NCI-H187 (cell line): ENCODE results near the gene ANGEL2.
"Not testable (repeated sequence)": the region's sequence is repeated elsewhere in the genome, so short reads cannot be mapped to it uniquely, and the experiment has no call there.

Experiments
- DNase-seq, 2 experiments: peaks; one replicate each; lab custom pipeline; 2025; lab: John Stamatoyannopoulos, UW

The ANGEL2 gene

DNA sequence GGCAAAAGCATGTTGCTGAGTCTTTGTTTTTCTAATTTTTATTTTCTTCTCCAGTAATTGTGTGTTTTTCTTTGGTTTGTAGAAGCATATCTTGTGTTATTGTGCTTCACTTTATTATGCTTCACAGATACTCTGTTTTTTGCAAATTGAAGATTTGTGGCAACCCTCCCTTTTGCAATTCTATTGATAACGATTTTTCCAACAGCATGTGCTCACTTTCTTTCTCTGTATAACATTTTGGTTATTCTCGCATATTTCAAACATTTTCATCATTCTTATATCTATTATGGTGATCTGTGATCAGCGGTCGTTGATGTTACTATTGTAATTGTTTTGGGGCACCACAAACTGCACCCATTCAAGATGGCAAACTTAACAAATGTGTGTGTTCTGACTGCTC, 3.8 kb upstream of the ANGEL2 start:
- no peak for DNase-seq

GRCh38 chr1:213017447-213018273, 2.0 kb upstream of the ANGEL2 start:
- no peak for DNase-seq

DNA sequence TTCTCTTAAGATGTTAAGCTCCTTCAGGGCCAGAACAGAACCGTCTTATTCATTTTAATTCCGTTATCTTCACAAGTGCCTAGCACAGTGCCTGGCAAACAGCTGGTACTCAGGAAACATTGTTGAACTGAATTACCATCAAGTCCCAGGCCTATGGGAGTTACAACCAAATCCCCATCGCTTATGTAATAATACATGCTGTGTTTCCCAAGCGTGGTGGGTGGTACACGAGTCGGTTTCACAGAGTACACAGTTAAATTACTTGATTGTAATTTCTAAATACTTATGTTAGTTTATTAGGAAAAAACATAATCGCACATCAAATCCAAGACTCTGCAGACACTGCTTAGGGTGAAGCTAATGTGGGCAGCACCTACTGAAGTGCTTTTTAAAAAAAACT, 1.0 kb downstream of the ANGEL2 start:
- no peak for DNase-seq

DNA sequence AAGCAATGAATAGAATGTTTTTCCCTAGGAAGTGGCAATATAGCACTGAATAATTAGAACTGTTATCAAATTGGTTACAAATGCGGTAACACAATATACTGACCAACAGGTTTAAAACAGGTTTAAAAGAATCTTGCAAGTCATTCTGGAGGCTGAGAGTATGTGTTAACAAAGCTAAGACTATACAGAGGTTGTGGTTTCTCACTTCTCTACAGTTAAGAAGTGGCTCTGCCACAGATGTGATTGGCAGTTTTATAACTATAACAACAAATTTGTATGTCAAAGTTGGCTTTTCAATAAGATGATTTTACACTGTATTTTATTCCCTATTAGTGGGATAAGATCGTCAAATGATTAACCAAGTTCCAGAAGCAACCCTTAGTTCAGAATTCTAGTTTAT, 7.1 kb downstream of the ANGEL2 start:
- DNase-seq, result no peak

DNA sequence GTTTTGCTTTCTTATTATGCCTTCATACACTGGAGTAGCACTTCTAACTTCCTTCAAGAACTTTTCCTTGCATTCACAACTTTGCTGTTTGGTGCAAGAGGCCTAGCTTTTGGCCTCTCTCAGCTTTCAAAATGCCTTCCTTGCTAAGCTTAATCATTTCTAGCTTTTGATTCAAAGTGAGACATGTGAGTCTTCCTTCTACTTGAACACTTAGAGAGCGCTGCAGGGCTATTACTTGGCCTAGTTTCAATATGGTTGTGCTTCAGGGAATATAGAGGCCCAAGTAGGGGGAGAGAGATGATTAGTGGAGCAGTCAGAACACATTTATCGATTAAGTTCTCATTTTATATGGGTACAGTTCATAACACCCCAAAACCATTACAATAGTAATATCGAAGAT, 12.4 kb downstream of the ANGEL2 start:
- DNase-seq, result no peak

DNA sequence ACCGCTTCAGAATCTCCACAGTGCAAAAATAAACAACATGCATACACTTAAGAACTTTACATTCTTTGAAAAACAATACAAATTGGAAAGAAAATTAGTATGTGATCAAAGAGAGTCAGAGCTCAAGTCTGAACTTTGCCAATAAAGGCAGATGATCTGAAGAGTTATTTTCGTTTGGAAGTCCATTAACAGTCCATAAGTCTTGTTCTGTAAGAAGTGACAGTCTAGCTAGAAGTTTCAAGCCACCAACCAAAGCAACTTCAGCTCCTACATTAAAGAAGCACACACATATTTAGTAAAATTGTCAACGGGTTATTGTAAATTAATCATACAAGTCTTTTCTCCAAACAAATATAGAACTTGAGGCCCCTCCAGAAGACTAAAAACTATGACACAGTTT, 20.7 kb downstream of the ANGEL2 start:
- DNase-seq, result no peak

DNA sequence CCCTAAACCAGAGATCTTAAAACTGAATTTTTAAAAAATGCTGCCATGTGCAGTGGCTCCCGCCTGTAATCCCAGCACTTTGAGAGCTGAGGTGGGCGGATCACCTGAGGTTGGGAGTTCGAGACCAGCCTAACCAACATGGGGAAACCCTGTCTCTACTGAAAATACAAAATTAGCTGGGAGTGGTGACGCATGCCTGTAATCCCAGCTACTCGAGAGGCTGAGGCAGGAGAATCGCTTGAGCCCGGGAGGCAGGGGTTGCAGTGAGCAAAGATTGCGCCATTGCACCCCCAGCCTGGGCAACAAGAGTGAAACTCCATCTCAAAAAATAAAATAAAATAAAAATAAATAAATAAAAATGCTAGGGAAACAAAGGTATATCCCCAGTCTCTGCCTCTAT, 21.7 kb downstream of the ANGEL2 start:
- not testable (repeated sequence) for DNase-seq

DNA sequence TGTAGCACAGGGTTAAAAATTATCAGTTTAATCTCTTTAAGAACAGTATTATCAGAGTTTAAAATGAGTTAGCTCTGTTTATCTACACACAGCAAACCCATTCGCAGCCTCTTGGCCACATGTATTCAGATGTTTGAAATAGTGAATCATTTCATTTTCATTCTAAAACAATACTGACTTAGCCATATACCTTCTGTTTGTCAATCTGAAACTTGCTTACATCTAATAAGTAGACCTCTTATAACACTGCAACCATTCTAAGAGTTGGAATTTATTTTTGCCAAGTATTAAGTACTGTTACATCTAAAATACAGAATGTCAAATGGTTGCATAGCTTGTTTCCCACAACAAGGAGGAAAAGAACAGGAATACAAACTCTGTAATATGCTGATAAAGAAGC, 25.4 kb downstream of the ANGEL2 start:
- no peak for DNase-seq

DNA sequence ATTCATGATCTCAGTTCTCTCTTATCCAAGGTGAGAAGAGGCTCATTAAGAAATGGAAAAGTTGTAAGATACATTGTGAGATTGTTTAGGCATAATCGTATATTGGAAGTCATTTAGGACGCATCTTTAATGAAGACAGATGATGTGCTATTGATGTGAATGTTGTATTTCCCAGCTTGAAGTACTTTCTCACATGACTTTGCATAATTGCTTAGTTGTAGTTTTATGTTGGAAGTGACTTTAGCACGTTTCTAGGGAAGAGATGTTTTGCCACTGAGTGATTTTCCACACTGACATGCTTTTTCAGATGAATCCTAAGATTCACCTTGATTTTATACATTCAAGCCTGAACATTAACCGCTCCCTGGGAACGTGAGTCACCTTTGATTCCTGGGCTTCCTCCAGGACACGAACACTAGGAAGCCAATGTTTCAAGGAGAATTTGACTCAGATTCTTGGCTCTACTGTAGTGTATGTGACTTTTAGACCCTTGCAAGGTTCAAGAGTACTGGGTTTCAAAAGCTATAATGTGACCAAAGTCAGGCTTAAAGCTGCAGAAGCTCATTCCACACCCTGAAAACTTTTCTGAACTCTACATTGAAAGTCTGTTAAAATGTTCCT, 27.9 kb downstream of the ANGEL2 start:
- DNase-seq, result no peak

DNA sequence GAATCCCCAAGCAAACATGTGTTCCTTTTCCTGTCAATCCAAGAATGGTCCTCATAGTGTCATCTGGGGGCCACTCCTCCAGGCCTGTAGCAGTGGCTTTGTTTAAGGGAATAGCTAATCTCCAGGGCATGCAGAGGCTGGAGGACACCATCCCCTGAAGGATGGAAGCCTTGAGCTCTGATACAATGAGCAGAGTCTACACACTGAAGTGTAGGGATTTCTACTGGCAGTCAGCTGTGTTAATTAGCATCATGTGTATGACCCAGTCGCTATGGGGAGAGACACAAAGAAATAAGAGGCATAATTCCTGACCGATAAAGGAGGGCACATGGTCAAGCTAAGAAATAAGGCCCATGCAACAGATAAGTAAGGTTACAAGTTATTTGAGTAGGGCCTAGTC, 29.1 kb downstream of the ANGEL2 start:
- DNase-seq, result no peak

GRCh38 chr1:212984522-212985291, 31.0 kb downstream of the ANGEL2 start:
- no peak for DNase-seq

- DNase-seq, result no peak
Observed at GRCh38 chr1:212983482-212983881, 32.2 kb downstream of the ANGEL2 start.

DNA sequence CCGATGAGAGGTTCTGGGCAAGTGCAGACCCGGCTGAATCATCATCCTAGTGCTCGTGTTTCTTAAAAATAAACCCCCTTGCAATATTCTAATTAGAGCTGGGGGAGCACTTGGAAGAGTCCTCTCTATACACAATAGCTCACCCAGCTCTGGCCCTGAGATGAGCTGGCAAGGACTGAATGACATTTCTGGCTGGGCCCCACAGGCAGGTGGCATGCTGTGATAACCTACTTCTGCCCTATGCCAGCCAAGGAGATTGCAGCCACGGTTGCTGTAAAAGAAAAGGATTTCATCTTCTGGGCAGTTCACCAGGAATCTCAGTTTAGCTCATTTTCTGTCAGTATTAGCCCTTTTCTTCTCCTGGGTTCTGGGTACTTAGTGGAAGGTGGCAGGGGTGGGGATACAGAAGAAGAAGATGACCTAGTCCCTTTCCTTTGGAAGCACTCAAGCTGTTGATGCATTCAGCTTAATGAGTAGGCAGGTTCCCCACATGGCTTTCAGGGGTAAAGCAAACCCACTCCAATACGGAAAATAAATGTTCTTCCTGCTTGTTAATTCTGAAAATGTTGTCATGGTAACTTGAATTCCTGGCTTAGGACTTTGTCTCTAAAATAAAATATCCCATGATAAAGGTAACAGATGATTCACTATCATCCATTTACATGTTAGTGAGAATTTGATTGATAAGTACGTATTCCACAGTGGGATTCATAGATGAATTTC, 33.1 kb downstream of the ANGEL2 start:
- DNase-seq, result no peak

GRCh38 chr1:212981571-212982328, 33.9 kb downstream of the ANGEL2 start:
- DNase-seq, result no peak

DNA sequence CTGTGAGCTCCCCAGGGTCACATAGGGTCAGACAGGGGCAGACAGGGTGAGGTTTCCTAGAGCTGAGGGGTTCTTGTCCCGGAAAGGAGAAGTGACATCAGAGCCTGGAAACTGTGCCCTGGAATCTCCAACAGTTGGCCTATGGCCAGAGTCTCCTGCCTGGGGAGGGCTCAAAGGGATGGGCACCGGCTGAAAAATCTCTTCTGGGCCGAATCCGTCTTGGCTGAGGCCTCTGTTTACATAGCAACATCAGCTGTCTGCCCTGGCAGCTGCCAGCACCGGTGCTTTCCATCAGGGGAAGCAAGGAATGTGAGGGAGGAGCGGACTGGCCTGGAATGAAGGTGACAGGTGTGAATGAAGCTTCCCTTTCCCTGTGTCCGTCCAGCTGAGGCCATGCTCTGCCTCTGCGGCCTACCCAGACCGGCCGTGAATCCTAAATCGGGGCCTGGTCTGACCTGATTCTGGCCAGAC, 34.6 kb downstream of the ANGEL2 start:
- no peak for DNase-seq

- no peak for DNase-seq
Observed at GRCh38 chr1:212980123-212980785, 35.4 kb downstream of the ANGEL2 start.

- no peak for DNase-seq
Observed at GRCh38 chr1:212979340-212980122, 36.1 kb downstream of the ANGEL2 start.

DNA sequence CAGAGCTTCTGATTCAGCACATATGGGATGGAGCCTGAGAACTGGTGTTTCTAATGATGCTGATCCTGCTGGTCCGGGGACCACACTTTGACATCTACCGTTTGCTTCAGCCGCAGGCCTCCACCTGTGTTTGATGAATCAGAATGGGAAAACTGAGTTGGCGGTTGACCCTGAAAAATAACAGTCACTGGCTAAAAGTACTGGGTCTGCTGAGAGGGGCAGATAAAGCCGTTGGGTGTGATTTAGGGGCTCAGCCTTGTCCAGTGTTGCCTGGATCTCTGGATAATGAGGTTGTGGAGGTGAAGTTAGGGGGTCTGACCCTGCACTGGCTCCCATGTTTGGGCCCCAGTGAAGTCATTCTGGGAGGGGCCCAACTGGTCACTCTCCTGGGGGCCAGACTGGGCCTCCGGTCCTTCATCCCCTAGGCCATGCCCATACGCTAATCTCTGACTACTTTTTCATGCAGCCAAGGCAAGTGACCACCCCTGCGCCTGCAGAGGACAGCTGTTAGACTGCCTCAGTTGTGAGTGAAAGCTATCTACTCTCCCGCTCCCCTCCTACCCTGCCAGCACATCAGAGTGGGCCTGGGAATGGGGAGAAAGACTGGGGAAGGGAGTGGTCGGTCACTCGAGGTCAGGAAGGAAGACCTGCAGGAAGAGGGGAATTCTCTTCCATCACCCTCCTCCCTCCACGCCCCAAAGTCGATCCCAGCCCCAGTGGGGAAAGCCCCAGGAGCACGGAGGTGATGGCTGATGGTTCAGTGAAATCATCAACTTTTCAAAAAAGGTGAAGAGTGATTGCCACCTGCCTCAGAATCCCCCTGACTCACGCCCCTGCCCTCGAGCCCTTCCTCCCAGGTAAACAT, 37.7 kb downstream of the ANGEL2 start:
- DNase-seq, result no peak

GRCh38 chr1:212976586-212976985, 39.1 kb downstream of the ANGEL2 start:
- DNase-seq, result no peak
